Measurements from ENCODE around the gene ZNF488.

DNA sequence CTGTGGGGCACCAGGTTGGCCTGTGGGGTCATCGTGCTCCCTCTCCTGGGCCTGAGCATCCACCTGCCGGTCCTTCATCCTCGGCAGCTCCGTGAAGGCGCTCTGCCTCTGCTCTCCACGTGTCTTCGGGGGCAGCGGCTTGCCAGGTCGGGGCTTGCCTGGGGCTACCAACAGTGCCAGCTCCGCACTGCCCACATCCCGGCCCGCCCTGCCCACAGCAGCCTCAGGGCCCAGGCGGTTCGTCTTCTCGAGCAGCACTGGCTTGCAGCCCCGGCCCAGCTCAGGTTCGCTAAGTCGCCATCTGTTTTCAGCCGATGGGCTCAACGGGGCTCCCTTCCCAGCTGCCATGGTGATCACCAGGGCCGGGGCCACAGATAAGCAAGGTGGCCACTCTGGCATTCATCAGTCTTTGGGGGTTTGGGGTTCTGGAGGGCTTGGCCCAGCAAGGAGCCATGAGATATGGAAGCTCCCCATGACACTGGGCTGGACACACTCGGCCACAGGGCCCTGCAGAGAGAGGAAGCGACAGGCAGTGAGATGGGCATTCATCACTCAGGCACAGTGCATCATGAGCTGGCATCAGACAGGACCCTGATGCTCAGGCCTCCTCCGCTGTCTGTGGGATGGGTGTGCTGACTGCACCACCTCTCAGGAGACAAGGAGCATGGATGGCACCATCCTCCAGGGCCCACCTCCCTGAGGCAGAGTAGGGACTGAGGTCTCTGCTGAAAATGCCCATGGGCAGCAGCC is 15.5 kb downstream of the ZNF488 start:
- TF ChIP-seq CEBPB (IDR thresholded peaks at IDR 0.05; ENCODE audit: borderline replicate concordance in 1 of 2, low read depth in 2 of 2, low read length in 2 of 2) (no peak), EZH2 (IDR thresholded peaks at IDR 0.05; ENCODE audit: borderline replicate concordance, control insufficient read depth, low read depth, low read length) (no peak), BRCA1 (IDR thresholded peaks at IDR 0.05; ENCODE audit: low read depth, low read length) (no peak), YY1 (IDR thresholded peaks at IDR 0.05; ENCODE audit: low read depth, low read length) (no peak), E2F8 (IDR thresholded peaks at IDR 0.05; ENCODE audit: low read depth, partially characterized antibody) (no peak), POLR2A (IDR thresholded peaks at IDR 0.05; ENCODE audit: low read depth, low read length) (no peak), NR2C2 (IDR thresholded peaks at IDR 0.05; ENCODE audit: borderline replicate concordance, control insufficient read depth, insufficient read length, low read depth) (no peak), WRNIP1 (IDR thresholded peaks at IDR 0.05; ENCODE audit: borderline replicate concordance, low read depth, low read length) (no peak)
- TF ChIP-seq, protein P1, sequence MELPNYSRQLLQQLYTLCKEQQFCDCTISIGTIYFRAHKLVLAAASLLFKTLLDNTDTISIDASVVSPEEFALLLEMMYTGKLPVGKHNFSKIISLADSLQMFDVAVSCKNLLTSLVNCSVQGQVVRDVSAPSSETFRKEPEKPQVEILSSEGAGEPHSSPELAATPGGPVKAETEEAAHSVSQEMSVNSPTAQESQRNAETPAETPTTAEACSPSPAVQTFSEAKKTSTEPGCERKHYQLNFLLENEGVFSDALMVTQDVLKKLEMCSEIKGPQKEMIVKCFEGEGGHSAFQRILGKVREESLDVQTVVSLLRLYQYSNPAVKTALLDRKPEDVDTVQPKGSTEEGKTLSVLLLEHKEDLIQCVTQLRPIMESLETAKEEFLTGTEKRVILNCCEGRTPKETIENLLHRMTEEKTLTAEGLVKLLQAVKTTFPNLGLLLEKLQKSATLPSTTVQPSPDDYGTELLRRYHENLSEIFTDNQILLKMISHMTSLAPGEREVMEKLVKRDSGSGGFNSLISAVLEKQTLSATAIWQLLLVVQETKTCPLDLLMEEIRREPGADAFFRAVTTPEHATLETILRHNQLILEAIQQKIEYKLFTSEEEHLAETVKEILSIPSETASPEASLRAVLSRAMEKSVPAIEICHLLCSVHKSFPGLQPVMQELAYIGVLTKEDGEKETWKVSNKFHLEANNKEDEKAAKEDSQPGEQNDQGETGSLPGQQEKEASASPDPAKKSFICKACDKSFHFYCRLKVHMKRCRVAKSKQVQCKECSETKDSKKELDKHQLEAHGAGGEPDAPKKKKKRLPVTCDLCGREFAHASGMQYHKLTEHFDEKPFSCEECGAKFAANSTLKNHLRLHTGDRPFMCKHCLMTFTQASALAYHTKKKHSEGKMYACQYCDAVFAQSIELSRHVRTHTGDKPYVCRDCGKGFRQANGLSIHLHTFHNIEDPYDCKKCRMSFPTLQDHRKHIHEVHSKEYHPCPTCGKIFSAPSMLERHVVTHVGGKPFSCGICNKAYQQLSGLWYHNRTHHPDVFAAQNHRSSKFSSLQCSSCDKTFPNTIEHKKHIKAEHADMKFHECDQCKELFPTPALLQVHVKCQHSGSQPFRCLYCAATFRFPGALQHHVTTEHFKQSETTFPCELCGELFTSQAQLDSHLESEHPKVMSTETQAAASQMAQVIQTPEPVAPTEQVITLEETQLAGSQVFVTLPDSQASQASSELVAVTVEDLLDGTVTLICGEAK (IDR thresholded peaks at IDR 0.05; ENCODE audit: borderline replicate concordance), result no peak
- TF ChIP-seq, protein P2, sequence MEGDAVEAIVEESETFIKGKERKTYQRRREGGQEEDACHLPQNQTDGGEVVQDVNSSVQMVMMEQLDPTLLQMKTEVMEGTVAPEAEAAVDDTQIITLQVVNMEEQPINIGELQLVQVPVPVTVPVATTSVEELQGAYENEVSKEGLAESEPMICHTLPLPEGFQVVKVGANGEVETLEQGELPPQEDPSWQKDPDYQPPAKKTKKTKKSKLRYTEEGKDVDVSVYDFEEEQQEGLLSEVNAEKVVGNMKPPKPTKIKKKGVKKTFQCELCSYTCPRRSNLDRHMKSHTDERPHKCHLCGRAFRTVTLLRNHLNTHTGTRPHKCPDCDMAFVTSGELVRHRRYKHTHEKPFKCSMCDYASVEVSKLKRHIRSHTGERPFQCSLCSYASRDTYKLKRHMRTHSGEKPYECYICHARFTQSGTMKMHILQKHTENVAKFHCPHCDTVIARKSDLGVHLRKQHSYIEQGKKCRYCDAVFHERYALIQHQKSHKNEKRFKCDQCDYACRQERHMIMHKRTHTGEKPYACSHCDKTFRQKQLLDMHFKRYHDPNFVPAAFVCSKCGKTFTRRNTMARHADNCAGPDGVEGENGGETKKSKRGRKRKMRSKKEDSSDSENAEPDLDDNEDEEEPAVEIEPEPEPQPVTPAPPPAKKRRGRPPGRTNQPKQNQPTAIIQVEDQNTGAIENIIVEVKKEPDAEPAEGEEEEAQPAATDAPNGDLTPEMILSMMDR (IDR thresholded peaks at IDR 0.05 in 2 of 3, conservative IDR thresholded peaks at IDR 0.05 in 1 of 3; ENCODE audit: control insufficient read depth in 2 of 3, extremely low read depth in 1 of 3, insufficient read depth in 1 of 3, low read depth in 3 of 3, low read length in 3 of 3), result no peak
